NCI-H82 treated with DMSO at 0.1 percent for 48 hours (cell line): Measurements from ENCODE around the gene TBXT.
"Not testable (repeated sequence)": the region's sequence is repeated elsewhere in the genome, so short reads cannot be mapped to it uniquely, and the experiment has no call there.

Experiments used
- DNase-seq: peaks from one replicate; lab custom pipeline; 2025; ENCODE audit not compliant: unreplicated experiment; lab: John Stamatoyannopoulos, UW

TBXT gene

DNA sequence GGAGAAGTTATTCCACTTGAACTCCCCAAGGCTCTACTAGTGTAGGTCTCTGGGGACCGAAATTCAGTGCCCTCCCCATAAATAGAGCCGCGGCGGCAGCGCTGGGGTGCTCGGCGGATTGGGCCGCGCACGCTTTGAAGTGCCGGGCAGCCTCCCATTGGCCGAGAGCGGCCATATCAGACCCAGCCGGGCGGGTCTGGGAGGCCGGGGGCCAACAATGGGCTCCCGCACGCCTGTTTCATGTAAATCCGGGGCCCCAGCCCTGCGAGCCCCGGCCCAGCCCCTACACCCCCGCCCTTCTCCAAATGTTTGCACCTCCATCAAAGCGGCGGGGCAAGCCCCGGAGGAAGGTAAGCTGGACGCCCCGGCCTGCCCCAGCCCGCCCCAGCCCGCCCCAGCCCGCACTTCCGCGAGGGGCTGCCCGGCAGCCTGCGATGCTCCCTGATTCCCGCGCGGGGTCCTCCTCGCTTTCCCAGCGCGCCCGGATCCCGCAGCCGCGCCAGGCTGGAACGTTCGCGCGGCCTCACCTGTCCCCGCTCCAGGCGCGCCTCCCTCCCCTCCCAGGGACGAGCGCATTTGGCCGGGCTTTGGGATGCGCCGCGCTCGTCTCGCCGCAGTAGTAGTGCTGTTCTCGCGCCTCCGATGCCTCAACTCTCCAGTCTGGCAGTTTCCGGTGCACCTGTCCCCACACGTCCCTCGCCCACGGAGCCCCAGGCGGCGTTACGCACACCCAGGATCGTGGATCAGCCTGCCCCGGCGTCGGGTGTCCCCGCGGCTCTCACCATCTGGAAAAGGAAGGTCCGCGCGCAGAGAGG is at the start of gene TBXT:
TBXT (minus strand) TSS at position 51 of the 815 bp plus-strand sequence. CDS start 260 bp downstream, outside the sequence.
- no peak for DNase-seq

DNA sequence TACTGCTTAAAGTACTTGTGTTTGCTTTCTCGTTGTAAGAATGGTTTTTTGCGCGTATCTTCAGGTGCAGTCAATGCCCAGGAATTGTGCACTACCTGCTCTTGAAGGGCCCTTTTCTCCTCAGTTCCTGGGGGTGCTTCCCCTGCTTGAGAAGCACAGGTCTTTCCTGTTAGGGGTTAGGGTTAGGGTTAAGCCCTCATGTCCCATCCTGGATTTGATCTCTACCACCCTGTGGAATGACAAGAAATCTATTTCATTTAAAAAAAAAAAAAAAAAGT is 39.6 kb upstream of the TBXT start:
- DNase-seq = no peak

- DNase-seq = no peak
These were observed 39.0 kb upstream of the TBXT start for GRCh38 chr6:166206510-166207283.

DNA sequence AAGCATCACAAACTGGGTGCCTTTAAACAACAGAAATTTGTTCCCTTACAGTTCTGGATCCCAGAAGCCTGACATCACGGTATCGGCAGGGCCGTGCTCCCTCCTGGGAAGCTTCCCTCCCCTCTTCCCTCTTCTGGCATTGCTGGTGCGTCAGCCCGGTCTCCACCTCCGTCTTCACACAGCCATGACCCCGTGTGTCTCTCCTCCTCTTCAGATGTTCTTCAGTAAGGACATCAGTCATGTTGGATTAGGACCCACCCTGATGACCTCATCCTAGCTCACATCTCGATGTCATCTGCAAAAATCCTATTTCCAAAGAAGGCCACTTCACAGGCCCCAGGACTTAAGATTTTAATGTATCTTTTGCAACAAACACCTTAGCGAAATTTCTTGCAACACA is 38.4 kb upstream of the TBXT start:
- DNase-seq = no peak

DNA sequence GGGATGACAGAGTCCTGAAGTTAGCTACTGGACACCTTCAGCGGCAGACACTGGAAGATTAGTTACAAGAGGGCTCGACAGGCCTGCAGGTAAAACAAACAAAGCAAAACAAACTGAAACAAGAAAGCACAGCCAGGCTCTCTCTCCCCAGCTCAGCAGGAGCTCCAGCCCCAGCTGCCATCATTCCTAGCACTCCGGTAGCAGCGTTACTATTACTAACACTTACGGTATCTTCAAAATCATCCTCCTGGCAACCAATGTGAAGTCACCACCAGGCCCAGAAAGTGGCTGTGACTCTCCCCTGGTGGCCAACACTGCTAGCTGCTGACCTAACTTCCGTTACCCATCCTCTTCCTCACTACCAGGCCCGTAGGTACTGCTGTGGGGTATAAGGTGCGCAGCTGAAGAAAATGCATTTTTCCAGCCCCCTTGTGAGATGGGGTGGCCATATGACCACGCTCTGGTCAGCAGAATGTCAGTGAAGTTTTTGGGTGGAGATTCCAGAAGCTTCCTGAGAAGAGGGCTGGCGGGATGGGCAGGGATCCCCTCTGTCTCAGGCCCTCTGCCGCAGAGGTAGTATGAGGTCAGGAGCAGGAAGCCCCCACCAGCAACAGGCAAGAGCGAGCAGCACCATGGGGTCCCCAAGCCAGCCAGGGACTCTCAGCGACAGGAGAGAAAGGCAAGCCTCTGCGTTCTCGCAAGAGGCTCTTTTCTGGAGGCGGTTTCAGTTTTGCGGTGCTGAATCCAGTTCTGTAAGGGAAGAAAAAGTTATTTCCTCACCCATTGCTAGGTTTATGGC is 37.4 kb upstream of the TBXT start:
- DNase-seq = no peak

DNA sequence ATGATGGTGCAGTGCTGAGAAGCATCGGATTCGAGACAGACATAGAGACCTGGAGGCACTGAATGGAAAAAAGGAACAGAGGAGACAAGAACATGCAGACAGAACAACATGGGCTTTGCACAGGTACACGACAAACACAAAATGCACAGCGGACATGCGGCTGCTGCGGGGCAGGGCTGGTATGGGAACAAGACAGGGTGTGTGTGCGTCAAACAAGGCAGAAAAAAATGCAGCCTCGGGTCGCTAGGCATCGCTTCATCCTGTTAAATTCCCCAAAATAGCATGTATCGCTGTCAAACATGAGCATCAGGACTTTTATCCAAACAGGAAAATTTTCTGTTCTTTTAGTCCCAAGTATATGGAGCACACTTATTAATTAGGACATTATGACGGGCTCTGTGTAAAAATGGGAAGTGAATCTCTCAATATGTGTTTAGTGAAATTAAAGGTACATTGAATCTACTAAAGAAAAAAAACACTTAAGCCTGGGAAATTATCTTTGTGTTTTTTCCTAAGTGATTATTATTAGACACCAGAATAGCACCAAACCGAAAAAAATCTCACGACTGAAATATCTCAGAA is 36.1 kb upstream of the TBXT start:
- no peak for DNase-seq

DNA sequence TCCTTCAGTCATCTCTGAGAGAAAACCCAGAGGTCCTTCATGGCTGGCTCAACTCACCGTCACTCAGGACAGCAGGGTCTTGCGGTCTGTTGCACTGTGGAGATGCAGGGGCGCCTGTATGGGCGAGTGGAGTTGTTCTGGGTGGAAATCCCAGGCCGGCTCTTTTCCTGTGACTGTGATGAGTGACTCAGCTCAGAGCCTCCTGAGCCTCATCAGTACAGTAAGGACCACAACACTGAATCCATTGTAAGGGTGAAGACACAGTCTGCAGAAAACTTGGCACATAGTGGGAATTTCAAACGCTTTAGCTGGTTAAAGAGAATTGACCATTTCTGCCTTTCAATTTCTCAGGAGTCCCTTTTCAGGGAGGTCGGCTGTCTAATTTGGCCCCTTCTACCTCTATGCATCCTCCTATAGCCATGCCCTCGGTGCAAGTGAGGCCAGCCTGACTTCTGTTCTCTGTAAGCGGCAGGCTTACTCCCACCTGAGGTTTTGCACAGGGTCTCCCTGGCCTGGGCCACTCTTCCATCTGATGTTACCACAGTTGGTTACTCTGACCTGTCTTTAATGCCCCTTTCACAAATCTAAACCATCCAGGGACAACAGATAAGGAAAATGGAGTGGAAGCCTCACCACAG is 35.5 kb upstream of the TBXT start:
- no peak for DNase-seq

- no peak for DNase-seq
These were observed 34.7 kb upstream of the TBXT start for GRCh38 chr6:166202321-166202733.

GRCh38 chr6:166201878-166202277 is 34.2 kb upstream of the TBXT start:
- no peak for DNase-seq

DNA sequence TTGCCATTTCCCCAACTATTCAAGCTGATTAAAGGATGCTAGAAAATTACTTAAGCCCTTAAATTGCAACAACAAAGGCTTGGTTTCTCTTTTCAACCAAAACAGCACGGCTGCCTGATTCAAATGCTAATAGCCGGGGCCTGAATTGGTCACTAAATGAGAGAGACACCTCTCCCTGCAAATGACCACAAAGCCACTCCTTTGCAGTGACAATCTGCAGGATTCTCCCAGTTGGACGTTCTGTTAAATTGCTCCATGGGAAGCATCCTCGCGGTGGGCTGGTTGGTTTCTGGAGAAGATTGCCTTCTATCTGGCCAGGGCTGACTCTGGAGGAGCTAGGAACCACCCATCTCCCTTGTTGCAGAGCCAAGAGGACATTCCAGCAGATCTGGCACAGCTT is 29.7 kb upstream of the TBXT start:
- no peak for DNase-seq

DNA sequence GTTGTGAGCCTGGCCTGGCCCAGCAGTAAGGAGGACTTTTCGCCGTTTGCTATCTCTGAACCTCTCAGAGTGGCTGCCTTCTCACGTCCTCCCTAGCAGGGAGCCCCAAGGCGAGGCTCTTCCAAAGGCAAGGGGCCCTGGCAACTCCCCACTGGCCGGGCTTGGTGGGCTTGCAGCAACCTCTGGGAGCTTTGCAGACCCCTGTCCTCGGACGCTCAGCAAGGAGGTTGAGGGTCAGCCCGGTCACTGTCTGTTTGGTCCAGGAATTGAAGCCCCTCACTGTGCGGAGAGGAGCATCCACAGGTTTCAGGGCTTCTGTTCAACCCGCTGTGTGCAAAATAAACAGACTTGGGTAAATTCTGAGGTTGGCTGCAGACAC is 28.2 kb upstream of the TBXT start:
- DNase-seq = no peak

DNA sequence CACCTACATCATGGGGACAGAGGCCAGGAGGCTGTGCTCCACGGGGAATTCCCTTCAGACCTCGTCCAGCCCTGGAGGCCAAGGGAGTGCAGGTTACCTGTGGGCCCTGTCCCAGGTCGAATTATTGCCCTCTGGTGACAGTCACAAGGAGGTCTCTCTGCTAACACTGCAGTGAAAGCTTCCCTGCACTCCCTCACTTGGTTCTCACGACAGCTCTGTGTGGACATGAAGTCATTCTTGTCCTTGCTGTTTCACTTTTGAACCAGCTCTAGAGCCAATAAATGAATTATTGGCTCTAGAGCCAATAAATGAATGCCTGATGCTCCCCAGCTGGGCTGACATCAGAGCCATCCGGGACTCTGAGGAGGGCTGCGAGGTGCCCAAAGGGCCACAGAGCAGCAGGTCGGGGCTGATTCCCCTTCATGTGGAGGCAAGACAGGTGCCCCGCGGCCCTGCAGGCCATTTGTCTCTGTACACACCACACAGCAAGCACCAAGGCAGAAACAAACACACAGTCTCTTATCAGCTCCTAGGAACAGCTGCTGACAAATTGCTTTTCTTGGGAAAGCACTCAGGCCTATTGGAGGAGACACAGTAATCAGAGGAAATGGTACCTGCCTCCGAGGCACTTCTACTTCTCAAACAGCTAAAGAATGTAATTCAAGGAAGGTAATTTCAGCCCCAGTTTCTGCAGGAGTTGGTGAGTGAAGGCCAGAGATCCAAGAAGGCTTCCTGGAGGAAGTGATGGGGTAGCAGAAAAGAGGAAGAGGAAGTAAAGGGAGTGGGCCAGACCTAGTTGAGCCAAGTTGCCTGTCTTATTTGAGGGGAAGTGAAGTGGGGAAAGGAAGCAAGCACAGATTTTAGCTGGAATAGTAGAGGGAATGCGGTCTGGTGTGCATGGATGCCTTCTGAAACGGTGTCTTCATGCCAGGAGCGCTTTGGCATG is 27.5 kb upstream of the TBXT start:
- no peak for DNase-seq

GRCh38 chr6:166192557-166192956 is 24.9 kb upstream of the TBXT start:
- DNase-seq = no peak

DNA sequence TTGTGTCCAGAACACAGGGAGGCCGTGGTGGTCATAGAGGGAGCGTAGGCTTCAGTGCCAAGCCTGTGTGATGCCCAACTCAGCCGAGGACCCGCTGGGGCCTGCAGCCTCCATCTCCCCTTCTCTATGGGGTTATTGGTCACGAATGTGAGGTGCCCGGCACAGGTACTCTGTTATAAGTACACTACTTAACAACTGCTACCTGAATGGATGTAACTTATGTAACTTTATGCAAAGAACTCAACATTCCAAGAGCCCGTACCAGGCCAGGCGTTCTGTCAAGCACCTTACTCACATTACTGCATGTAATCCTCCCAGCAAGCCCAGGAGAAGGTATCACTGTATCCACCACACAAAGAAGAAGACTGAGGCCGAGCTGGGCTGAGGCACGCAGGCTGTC is 24.5 kb upstream of the TBXT start:
- no peak for DNase-seq

DNA sequence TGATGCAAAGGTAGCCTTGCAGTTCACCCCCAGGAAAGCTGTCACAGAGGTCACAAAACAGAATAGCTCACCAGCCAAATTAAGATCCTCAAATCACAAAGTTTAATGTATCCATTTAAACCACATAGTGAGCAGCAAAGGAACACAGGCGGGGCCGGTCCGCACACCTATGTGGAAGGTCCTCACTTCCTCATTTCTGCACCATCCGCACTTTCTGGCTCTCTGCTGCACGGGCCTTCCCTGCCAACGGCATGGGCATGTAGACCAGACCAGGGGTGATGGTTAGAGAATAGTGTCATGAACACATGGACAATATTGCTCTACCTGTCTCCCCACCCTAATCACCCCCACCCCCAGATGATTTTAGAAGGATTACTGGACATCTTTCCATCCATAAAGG is 12.1 kb upstream of the TBXT start:
- DNase-seq = no peak

DNA sequence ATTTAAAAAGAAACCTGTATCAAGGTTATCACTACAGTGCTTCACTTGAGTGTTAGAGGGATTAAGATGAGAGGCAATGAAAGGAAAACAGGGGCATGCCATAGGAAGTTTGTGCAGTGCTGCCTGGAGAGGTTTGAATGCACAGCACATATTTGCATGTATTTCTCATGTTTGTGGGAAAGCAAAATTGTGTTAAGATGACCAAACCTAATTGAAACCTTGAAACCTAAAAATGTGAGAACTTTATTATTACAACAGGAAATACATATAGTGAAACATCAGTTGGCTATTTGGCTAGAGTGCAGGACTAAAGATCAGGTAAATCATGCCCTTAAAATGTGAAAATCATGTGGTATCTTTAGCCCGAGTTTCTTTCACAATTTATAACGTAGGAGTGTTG is 8.5 kb upstream of the TBXT start:
- DNase-seq = no peak

DNA sequence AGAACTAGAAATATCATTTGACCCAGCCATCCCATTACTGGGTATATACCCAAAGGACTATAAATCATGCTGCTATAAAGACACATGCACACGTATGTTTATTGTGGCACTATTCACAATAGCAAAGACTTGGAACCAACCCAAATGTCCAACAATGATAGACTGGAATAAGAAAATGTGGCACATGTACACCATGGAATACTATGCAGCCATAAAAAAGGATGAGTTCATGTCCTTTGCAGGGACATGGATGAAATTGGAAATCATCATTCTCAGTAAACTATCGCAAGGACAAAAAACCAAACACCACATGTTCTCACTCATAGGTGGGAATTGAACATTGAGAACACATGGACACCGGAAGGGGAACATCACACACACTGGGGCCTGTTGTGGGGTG is 7.4 kb upstream of the TBXT start:
- not testable (repeated sequence) for DNase-seq

DNA sequence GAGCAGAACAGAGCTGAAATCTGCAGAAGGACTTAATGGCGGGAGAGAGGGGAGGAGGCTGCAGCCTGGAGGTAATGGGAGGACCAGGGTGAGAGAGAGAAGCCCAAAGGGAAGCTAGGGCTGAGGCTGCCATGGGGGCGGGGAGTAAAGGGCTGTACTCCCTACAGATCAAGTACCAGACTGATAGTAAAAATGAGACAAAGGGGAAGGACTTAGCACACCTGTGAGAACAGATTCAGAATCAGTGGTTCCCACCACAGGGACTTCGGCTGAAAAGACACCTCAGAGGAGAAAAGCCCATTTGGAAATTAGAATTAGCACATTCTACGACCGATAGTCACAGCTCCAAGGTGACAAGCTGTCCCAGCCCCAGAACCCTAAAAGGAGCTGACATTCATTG is 6.4 kb upstream of the TBXT start:
- no peak for DNase-seq

DNA sequence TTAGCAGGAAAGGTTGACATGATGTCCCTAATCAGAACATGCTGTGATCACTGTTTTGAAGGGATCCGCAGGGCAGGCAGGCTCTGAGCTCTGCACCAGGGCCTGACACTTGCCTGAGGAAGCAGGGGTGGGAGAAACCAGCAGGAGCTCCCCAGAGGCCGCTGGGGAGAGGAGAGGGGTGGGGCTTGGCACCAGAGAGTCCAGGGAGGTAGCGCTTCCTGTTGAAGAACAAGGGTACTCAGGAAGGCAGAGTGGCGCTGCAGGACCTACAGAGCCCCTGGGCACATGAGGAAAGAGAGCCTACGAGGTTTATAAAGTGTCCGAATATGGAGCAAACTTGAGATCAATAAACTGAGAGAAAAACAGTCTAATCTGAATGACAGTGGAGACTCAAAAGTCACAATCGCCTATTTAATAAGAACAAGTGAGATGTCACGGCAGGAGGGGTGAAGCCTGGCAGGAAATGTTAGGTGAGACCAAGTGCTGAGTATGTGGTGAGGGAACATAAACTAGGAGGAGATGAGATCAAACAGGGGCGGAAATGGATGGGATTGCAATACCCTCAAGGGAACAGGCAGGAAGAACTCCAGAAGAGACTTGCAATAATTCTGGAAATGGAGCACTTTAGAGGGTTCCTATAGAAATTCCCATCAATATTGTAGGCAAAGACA is 5.8 kb upstream of the TBXT start:
- no peak for DNase-seq
